T47D (cell line): Measurements from ENCODE around the gene ZNRD2.

Experiments
- DNase-seq, 2 experiments: peaks; one replicate each; pipeline versions ENCODE4 v3.0.0 to v3.0.0-alpha.2; 2011 to 2012; ENCODE audit warnings: low read depth in 1 of 2, low spot score in 1 of 2
- JUND ChIP-seq: IDR thresholded peaks from 2 replicates; pipeline ENCODE4 v1.6.1; 2012; ENCODE audit warnings: low read depth
- in situ Hi-C: cut with HindIII; loops from 2 replicates; pipeline ENCODE4 v1.10.0; 2016; ENCODE audit warnings: low sequenced_read_pairs, low pct_unique_long_range_greater_than_20kb

ZNRD2 gene

GRCh38 chr11:65529475-65530156 lies 40.7 kb upstream of the ZNRD2 start:
- no peak for TF ChIP-seq JUND
- in situ Hi-C loops = no loop called here
- DNase-seq = no peak

GRCh38 chr11:65530157-65530496 lies 40.1 kb upstream of the ZNRD2 start:
- no peak for DNase-seq
- in situ Hi-C loops = no loop called here
- TF ChIP-seq JUND = no peak

- in situ Hi-C loops = no loop called here
- TF ChIP-seq JUND = no peak
- DNase-seq = no peak
Observed at GRCh38 chr11:65532388-65533064, 37.8 kb upstream of the ZNRD2 start.

- in situ Hi-C loops = no loop called here
- DNase-seq = no peak
- no peak for TF ChIP-seq JUND
Observed at GRCh38 chr11:65535102-65535501, 35.2 kb upstream of the ZNRD2 start.

GRCh38 chr11:65536412-65537295 lies 33.6 kb upstream of the ZNRD2 start:
- no peak for DNase-seq
- in situ Hi-C loops = no loop called here
- no peak for TF ChIP-seq JUND

GRCh38 chr11:65537296-65537597 lies 33.0 kb upstream of the ZNRD2 start:
- in situ Hi-C loops = no loop called here
- no peak for DNase-seq
- no peak for TF ChIP-seq JUND

GRCh38 chr11:65537620-65538231 lies 32.6 kb upstream of the ZNRD2 start:
- DNase-seq = no peak
- no peak for TF ChIP-seq JUND
- in situ Hi-C loops = no loop called here

- DNase-seq = no peak
- in situ Hi-C loops = no loop called here
- no peak for TF ChIP-seq JUND
Observed at GRCh38 chr11:65538232-65538914, 31.9 kb upstream of the ZNRD2 start.

GRCh38 chr11:65538915-65539743 lies 31.1 kb upstream of the ZNRD2 start:
- in situ Hi-C loops = no loop called here

GRCh38 chr11:65539744-65540289 lies 30.5 kb upstream of the ZNRD2 start:
- in situ Hi-C loops = no loop called here
- DNase-seq = peak; percentile 95 to 99
- no peak for TF ChIP-seq JUND

More at GRCh38 chr11:65538915-65539743, 31.1 kb upstream of the ZNRD2 start:
- DNase-seq = no peak
- TF ChIP-seq JUND = no peak
